22Rv1 (cell line): ENCODE data around the gene SCARF2.

Experiments
- ZFX ChIP-seq: fragments of 450-650 bp; IDR thresholded peaks from 2 replicates; pipeline ENCODE4 v1.6.1; 2017; ENCODE audit warnings: antibody characterized with exemption, borderline replicate concordance
- TF ChIP-seq, protein P1 (sequence below): fragments of 450-650 bp; IDR thresholded peaks from 2 replicates; pipeline ENCODE4 v1.5.1; 2017; ENCODE audit warnings: mild to moderate bottlenecking

DNA sequence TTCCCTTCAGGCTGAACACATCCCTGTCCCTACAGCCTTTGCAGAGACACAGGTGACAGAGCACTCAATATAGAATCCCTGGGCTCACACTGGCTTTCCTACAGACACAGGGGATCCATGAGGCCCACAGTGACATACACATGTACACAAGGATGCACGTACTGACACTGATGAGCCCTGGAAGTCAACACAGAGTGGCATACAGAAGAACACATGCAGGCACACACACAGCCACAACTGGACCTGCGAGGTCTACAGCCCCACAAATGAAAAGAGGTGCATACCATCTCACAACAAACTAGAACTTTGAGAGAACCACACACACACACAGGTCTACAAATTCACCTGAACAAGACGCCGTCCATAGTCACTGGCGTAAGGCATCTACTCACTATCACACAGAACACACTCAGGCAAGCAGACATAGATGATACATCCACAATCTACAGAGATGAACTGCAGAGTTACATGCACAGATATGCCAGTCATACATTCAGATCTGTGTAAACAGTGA lies 47.2 kb downstream of the SCARF2 start:
- TF ChIP-seq, protein P1, sequence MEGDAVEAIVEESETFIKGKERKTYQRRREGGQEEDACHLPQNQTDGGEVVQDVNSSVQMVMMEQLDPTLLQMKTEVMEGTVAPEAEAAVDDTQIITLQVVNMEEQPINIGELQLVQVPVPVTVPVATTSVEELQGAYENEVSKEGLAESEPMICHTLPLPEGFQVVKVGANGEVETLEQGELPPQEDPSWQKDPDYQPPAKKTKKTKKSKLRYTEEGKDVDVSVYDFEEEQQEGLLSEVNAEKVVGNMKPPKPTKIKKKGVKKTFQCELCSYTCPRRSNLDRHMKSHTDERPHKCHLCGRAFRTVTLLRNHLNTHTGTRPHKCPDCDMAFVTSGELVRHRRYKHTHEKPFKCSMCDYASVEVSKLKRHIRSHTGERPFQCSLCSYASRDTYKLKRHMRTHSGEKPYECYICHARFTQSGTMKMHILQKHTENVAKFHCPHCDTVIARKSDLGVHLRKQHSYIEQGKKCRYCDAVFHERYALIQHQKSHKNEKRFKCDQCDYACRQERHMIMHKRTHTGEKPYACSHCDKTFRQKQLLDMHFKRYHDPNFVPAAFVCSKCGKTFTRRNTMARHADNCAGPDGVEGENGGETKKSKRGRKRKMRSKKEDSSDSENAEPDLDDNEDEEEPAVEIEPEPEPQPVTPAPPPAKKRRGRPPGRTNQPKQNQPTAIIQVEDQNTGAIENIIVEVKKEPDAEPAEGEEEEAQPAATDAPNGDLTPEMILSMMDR: no peak
- no peak for TF ChIP-seq ZFX
